Stomach smooth muscle (tissue), 2 donors: ENCODE data around the gene HEBP1.

Experiments used
- H3K27ac ChIP-seq: one replicate; pipeline ENCODE4 v1.7.0; 2013; ENCODE audit warnings: mild to moderate bottlenecking, low read length, inconsistent platforms
- H3K27me3 ChIP-seq, 2 donors: one replicate each; pipeline ENCODE4 v1.7.0; 2013; ENCODE audit warnings: low read length in 2 of 2; ENCODE audit not compliant: insufficient read depth in 2 of 2, control insufficient read depth in 1 of 2
- H3K36me3 ChIP-seq, 2 donors: one replicate each; pipeline ENCODE4 v1.7.0; 2013; ENCODE audit warnings: low read length in 2 of 2; ENCODE audit not compliant: control insufficient read depth in 2 of 2, insufficient read depth in 2 of 2
- H3K4me1 ChIP-seq: one replicate; pipeline ENCODE4 v1.7.0; 2013; ENCODE audit warnings: low read length; ENCODE audit not compliant: control insufficient read depth, insufficient read depth
- H3K4me3 ChIP-seq, 2 donors: one replicate each; pipeline ENCODE4 v1.7.0; 2013; ENCODE audit warnings: low read length in 2 of 2
- H3K9ac ChIP-seq, 2 donors: one replicate each; pipeline ENCODE4 v1.7.0; 2013; ENCODE audit warnings: low read length in 2 of 2, mild to moderate bottlenecking in 1 of 2
- H3K9me3 ChIP-seq, 2 donors: one replicate each; pipeline ENCODE4 v1.7.0; 2013; ENCODE audit warnings: low read length in 2 of 2; ENCODE audit not compliant: control insufficient read depth in 2 of 2
- donor health status: healthy.
- donor health status: Pancreatic carcinoma.

Gene HEBP1

GRCh38 chr12:12952036-12952435 is 48.0 kb downstream of the HEBP1 start, which contains the start of gene GPRC5D:
GPRC5D (minus strand) TSS chr12:12952170; CDS start chr12:12950384, 1,786 bp downstream.
- Histone ChIP-seq H3K36me3 (peaks cover 3 to 4% of the 10 kb centered on the region in 2 donors), H3K9me3 (no peaks in the 10 kb centered on the region), H3K4me3 (no peak within 1 kb of the TSS), H3K27me3 (no peaks in the 10 kb centered on the region), H3K27ac (no peak within 1 kb of the TSS), H3K4me1 (no peaks in the 10 kb centered on the region), H3K9ac (no peak within 1 kb of the TSS)

- Histone ChIP-seq H3K9ac (no peak overlapping the region), H3K4me3 (no peak overlapping the region), H3K4me1 (no peaks in the 10 kb centered on the region), H3K27me3 (no peaks in the 10 kb centered on the region), H3K9me3 (no peaks in the 10 kb centered on the region), H3K27ac (no peak overlapping the region), H3K36me3 (peaks cover 3 to 4% of the 10 kb centered on the region in 2 donors)
Measured at GRCh38 chr12:12951504-12951903, 48.6 kb downstream of the HEBP1 start.

GRCh38 chr12:12947902-12948301 is 52.2 kb downstream of the HEBP1 start:
- Histone ChIP-seq H3K9ac (no peak overlapping the region), H3K27me3 (no peaks in the 10 kb centered on the region), H3K9me3 (no peaks in the 10 kb centered on the region), H3K27ac (no peak overlapping the region), H3K36me3 (peaks cover 3 to 4% of the 10 kb centered on the region in 2 donors), H3K4me1 (no peaks in the 10 kb centered on the region), H3K4me3 (no peak overlapping the region)

- Histone ChIP-seq H3K27ac (no peak overlapping the region), H3K27me3 (no peaks in the 10 kb centered on the region), H3K4me1 (no peaks in the 10 kb centered on the region), H3K9me3 (no peaks in the 10 kb centered on the region), H3K4me3 (no peak overlapping the region), H3K36me3 (peaks cover 3 to 4% of the 10 kb centered on the region in 2 donors), H3K9ac (no peak overlapping the region)
Measured at GRCh38 chr12:12946686-12947355, 53.2 kb downstream of the HEBP1 start.

GRCh38 chr12:12945591-12945990 is 54.5 kb downstream of the HEBP1 start:
- Histone ChIP-seq H3K4me3 (no peak overlapping the region), H3K4me1 (no peaks in the 10 kb centered on the region), H3K27ac (no peak overlapping the region), H3K9ac (no peak overlapping the region), H3K9me3 (no peaks in the 10 kb centered on the region), H3K36me3 (peaks cover 3 to 4% of the 10 kb centered on the region in 2 donors), H3K27me3 (no peaks in the 10 kb centered on the region)

- H3K4me3 ChIP-seq = no peak overlapping the region
- peaks cover 0 to 3% of the 10 kb centered on the region in 2 donors for H3K36me3 ChIP-seq
- no peak overlapping the region for H3K9ac ChIP-seq
- H3K9me3 ChIP-seq = no peaks in the 10 kb centered on the region
- no peak overlapping the region for H3K27ac ChIP-seq
- no peaks in the 10 kb centered on the region for H3K27me3 ChIP-seq
- no peaks in the 10 kb centered on the region for H3K4me1 ChIP-seq
Measured at GRCh38 chr12:12943586-12944260, 56.3 kb downstream of the HEBP1 start.

GRCh38 chr12:12941450-12942350 is 58.4 kb downstream of the HEBP1 start:
- no peaks in the 10 kb centered on the region for H3K9me3 ChIP-seq
- no peak overlapping the region for H3K27ac ChIP-seq
- no peak overlapping the region for H3K9ac ChIP-seq
- no peaks in the 10 kb centered on the region for H3K27me3 ChIP-seq
- H3K36me3 ChIP-seq = no peaks in the 10 kb centered on the region
- no peaks in the 10 kb centered on the region for H3K4me1 ChIP-seq
- no peak overlapping the region for H3K4me3 ChIP-seq

GRCh38 chr12:12939888-12940287 is 60.2 kb downstream of the HEBP1 start:
- no peak overlapping the region for H3K9ac ChIP-seq
- H3K9me3 ChIP-seq = no peaks in the 10 kb centered on the region
- no peaks in the 10 kb centered on the region for H3K4me1 ChIP-seq
- H3K36me3 ChIP-seq = no peaks in the 10 kb centered on the region
- H3K27me3 ChIP-seq = no peaks in the 10 kb centered on the region
- H3K27ac ChIP-seq = no peak overlapping the region
- no peak overlapping the region for H3K4me3 ChIP-seq

GRCh38 chr12:12938541-12938940 is 61.5 kb downstream of the HEBP1 start:
- Histone ChIP-seq H3K9ac (no peak overlapping the region), H3K27me3 (no peaks in the 10 kb centered on the region)

GRCh38 chr12:12936983-12937491 is 63.0 kb downstream of the HEBP1 start:
- Histone ChIP-seq H3K36me3 (no peaks in the 10 kb centered on the region), H3K27ac (no peak overlapping the region), H3K4me1 (no peaks in the 10 kb centered on the region), H3K9ac (no peak overlapping the region), H3K27me3 (no peaks in the 10 kb centered on the region), H3K9me3 (no peaks in the 10 kb centered on the region), H3K4me3 (no peak overlapping the region)

More at GRCh38 chr12:12938541-12938940, 61.5 kb downstream of the HEBP1 start:
- H3K27ac ChIP-seq = no peak overlapping the region
- no peak overlapping the region for H3K4me3 ChIP-seq
- H3K36me3 ChIP-seq = no peaks in the 10 kb centered on the region
- no peaks in the 10 kb centered on the region for H3K4me1 ChIP-seq
- no peaks in the 10 kb centered on the region for H3K9me3 ChIP-seq
